Immature natural killer cell (primary cell): ENCODE measurements around the gene FSCN2. TPM values are rescaled to one million over a fixed set of nuclear protein-coding genes. Genes with fewer than 3 reads are reported as not detected.

Experiments used
- DNase-seq, 3 donors: peaks; one replicate each; pipeline ENCODE4 v3.0.0; 2022; ENCODE audit warnings: mixed read lengths in 1 of 3
- H3K27ac Mint-ChIP-seq, 6 donors: one replicate each; pipeline ENCODE4 v1.8.0; 2020; ENCODE audit warnings: mixed read lengths in 6 of 6, mild to moderate bottlenecking in 5 of 6, inconsistent platforms in 4 of 6, moderate library complexity in 3 of 6
- H3K27me3 Mint-ChIP-seq, 3 donors: one replicate each; pipeline ENCODE4 v1.8.0; 2020 to 2021; ENCODE audit warnings: low read depth in 3 of 3, mild to moderate bottlenecking in 3 of 3, mixed read lengths in 3 of 3, moderate library complexity in 3 of 3, inconsistent platforms in 1 of 3
- H3K36me3 Mint-ChIP-seq, 3 donors: one replicate each; pipeline ENCODE4 v1.8.0; 2020; ENCODE audit warnings: mixed read lengths in 3 of 3, inconsistent platforms in 2 of 3, mild to moderate bottlenecking in 2 of 3
- H3K4me1 Mint-ChIP-seq, 2 donors: one replicate each; pipeline ENCODE4 v1.8.0; 2020; ENCODE audit warnings: inconsistent platforms in 2 of 2, mild to moderate bottlenecking in 2 of 2, mixed read lengths in 2 of 2, moderate library complexity in 1 of 2
- H3K4me3 Mint-ChIP-seq, 5 donors: one replicate each; pipeline ENCODE4 v1.8.0; 2020; ENCODE audit warnings: mild to moderate bottlenecking in 5 of 5, mixed read lengths in 5 of 5, inconsistent platforms in 3 of 5, moderate library complexity in 3 of 5
- H3K9me3 Mint-ChIP-seq, 6 donors: one replicate each; pipeline ENCODE4 v1.8.0; 2020; ENCODE audit warnings: mild to moderate bottlenecking in 6 of 6, mixed read lengths in 6 of 6, inconsistent platforms in 4 of 6, moderate library complexity in 3 of 6
- polyA plus RNA-seq, 3 donors: library from polyadenylated mRNA; unstranded; fragments of 300-500 nt; fragmentation: Illumina TruSeq; gene quantifications; one replicate each; pipeline ENCODE4 v1.2.3, GENCODE V29; 2021

FSCN2 gene
- under 1 TPM in 1 of 3 donors, not detected in 2; 0.23 TPM for polyA plus RNA-seq

- Mint-ChIP-seq H3K4me1 (no peaks in the 10 kb centered on the region), H3K4me3 (no peak within 1 kb of the TSS), H3K27me3 (peaks cover 0 to 7% (median 1%) of the 10 kb centered on the region in 3 donors), H3K36me3 (no peaks in the 10 kb centered on the region), H3K9me3 (no peaks in the 10 kb centered on the region), H3K27ac (no peak within 1 kb of the TSS)
- DNase-seq, result no peak
These were observed at the start of gene FSCN2 for GRCh38 chr17:81527591-81528383. FSCN2 (plus strand) TSS chr17:81528377; CDS start chr17:81528532, 155 bp downstream.

- Mint-ChIP-seq H3K27ac (no peak overlapping the region), H3K27me3 (peaks cover 5 to 22% (median 15%) of the 10 kb centered on the region in 3 donors), H3K36me3 (no peaks in the 10 kb centered on the region), H3K4me1 (peaks cover 10% of the 10 kb centered on the region in 2 donors), H3K4me3 (no peak overlapping the region), H3K9me3 (no peaks in the 10 kb centered on the region)
- no peak for DNase-seq
These were observed 48.8 kb upstream of the FSCN2 start for GRCh38 chr17:81479175-81480071.

- peaks cover 10% of the 10 kb centered on the region in 2 donors for H3K4me1 Mint-ChIP-seq
- DNase-seq, result no peak
- no peaks in the 10 kb centered on the region for H3K36me3 Mint-ChIP-seq
- peak overlapping the region in 3 of 5 donors; percentile 30 to 63 (median 38) for H3K4me3 Mint-ChIP-seq
- H3K27ac Mint-ChIP-seq, result no peak overlapping the region
- H3K9me3 Mint-ChIP-seq, result no peaks in the 10 kb centered on the region
- H3K27me3 Mint-ChIP-seq, result peaks cover 7 to 22% (median 15%) of the 10 kb centered on the region in 3 donors
These were observed 47.8 kb upstream of the FSCN2 start for GRCh38 chr17:81480140-81481072.

- DNase-seq, result peak; percentile 74 to 78 (median 74)
- Mint-ChIP-seq H3K36me3 (no peaks in the 10 kb centered on the region), H3K4me1 (peaks cover 10% of the 10 kb centered on the region in 2 donors), H3K27ac (peak overlapping the region in 3 of 6 donors; percentile 14 to 57 (median 44)), H3K27me3 (peaks cover 7 to 24% (median 15%) of the 10 kb centered on the region in 3 donors), H3K9me3 (no peaks in the 10 kb centered on the region), H3K4me3 (peak overlapping the region; percentile 58 to 76 (median 73))
These were observed 46.9 kb upstream of the FSCN2 start for GRCh38 chr17:81481073-81481799.

GRCh38 chr17:81481815-81482505, 46.2 kb upstream of the FSCN2 start:
- no peaks in the 10 kb centered on the region for H3K9me3 Mint-ChIP-seq
- H3K4me3 Mint-ChIP-seq, result peak overlapping the region; percentile 58 to 76 (median 73)
- H3K27ac Mint-ChIP-seq, result peak overlapping the region in 4 of 6 donors; percentile 14 to 57 (median 42)
- peaks cover 7 to 24% (median 15%) of the 10 kb centered on the region in 3 donors for H3K27me3 Mint-ChIP-seq
- no peaks in the 10 kb centered on the region for H3K36me3 Mint-ChIP-seq
- DNase-seq, result no peak
- peaks cover 10% of the 10 kb centered on the region in 2 donors for H3K4me1 Mint-ChIP-seq

GRCh38 chr17:81482673-81483072, 45.5 kb upstream of the FSCN2 start:
- H3K27ac Mint-ChIP-seq, result peak overlapping the region in 2 of 6 donors; percentile 10 to 81
- peak overlapping the region in 2 of 5 donors; percentile 33 to 41 for H3K4me3 Mint-ChIP-seq
- peaks cover 7 to 24% (median 15%) of the 10 kb centered on the region in 3 donors for H3K27me3 Mint-ChIP-seq
- no peak for DNase-seq
- H3K9me3 Mint-ChIP-seq, result no peaks in the 10 kb centered on the region
- H3K36me3 Mint-ChIP-seq, result no peaks in the 10 kb centered on the region
- peaks cover 10 to 12% of the 10 kb centered on the region in 2 donors for H3K4me1 Mint-ChIP-seq

- H3K36me3 Mint-ChIP-seq, result no peaks in the 10 kb centered on the region
- H3K9me3 Mint-ChIP-seq, result no peaks in the 10 kb centered on the region
- peak; percentile 31 to 54 (median 51) for DNase-seq
- H3K4me1 Mint-ChIP-seq, result peaks cover 10 to 12% of the 10 kb centered on the region in 2 donors
- peak overlapping the region in 1 of 6 donors; percentile 10 for H3K27ac Mint-ChIP-seq
- H3K4me3 Mint-ChIP-seq, result peak overlapping the region in 2 of 5 donors; percentile 7 to 41
- H3K27me3 Mint-ChIP-seq, result peaks cover 7 to 21% (median 11%) of the 10 kb centered on the region in 3 donors
These were observed 44.9 kb upstream of the FSCN2 start for GRCh38 chr17:81483085-81483861.

- no peak overlapping the region for H3K27ac Mint-ChIP-seq
- peaks cover 10 to 12% of the 10 kb centered on the region in 2 donors for H3K4me1 Mint-ChIP-seq
- H3K9me3 Mint-ChIP-seq, result no peaks in the 10 kb centered on the region
- peaks cover 5 to 21% (median 9%) of the 10 kb centered on the region in 3 donors for H3K27me3 Mint-ChIP-seq
- no peak for DNase-seq
- H3K36me3 Mint-ChIP-seq, result no peaks in the 10 kb centered on the region
- peak overlapping the region in 1 of 5 donors; percentile 7 for H3K4me3 Mint-ChIP-seq
These were observed 44.3 kb upstream of the FSCN2 start for GRCh38 chr17:81483862-81484194.

- no peaks in the 10 kb centered on the region for H3K36me3 Mint-ChIP-seq
- H3K27me3 Mint-ChIP-seq, result peaks cover 5 to 21% (median 9%) of the 10 kb centered on the region in 3 donors
- H3K4me1 Mint-ChIP-seq, result peaks cover 10 to 13% of the 10 kb centered on the region in 2 donors
- H3K9me3 Mint-ChIP-seq, result no peaks in the 10 kb centered on the region
- peak; percentile 86 to 89 (median 88) for DNase-seq
- H3K4me3 Mint-ChIP-seq, result peak overlapping the region in 1 of 5 donors; percentile 33
- no peak overlapping the region for H3K27ac Mint-ChIP-seq
These were observed 43.8 kb upstream of the FSCN2 start for GRCh38 chr17:81484195-81484979.

- Mint-ChIP-seq H3K27me3 (peaks cover 5 to 18% (median 9%) of the 10 kb centered on the region in 3 donors), H3K4me1 (peaks cover 5 to 14% of the 10 kb centered on the region in 2 donors), H3K4me3 (peak overlapping the region in 4 of 5 donors; percentile 3 to 61 (median 13)), H3K9me3 (no peaks in the 10 kb centered on the region), H3K36me3 (no peaks in the 10 kb centered on the region), H3K27ac (no peak overlapping the region)
- DNase-seq, result no peak
These were observed 41.9 kb upstream of the FSCN2 start for GRCh38 chr17:81486199-81486810.
